Activated naive CD4-positive, alpha-beta T cell treated with anti-CD3 and anti-CD28 coated beads, Interleukin-2, amount 50 U/mL, for 16 hours (primary cell): ENCODE results near the gene COQ8B.
A peak's percentile ranks its signal among the peaks of the same experiment; 100 is the strongest.

ENCODE experiments used
- DNase-seq: peaks from one replicate; pipeline ENCODE4 v3.0.0-alpha.2; 2020

COQ8B gene

DNA sequence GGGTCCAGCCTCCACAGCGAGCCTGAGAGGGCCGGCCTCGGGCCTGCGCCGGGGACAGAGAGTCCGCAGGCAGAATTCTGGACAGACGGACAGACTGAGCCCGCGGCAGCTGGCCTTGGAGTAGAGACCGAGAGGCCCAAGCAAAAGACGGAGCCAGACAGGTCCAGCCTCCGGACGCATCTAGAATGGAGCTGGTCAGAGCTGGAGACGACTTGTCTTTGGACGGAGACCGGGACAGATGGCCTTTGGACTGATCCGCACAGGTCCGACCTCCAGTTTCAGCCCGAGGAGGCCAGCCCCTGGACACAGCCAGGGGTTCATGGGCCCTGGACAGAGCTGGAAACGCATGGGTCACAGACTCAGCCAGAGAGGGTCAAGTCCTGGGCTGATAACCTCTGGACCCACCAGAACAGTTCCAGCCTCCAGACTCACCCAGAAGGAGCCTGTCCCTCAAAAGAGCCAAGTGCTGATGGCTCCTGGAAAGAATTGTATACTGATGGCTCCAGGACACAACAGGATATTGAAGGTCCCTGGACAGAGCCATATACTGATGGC, 716 bp upstream of the COQ8B start:
- no peak for DNase-seq

DNA sequence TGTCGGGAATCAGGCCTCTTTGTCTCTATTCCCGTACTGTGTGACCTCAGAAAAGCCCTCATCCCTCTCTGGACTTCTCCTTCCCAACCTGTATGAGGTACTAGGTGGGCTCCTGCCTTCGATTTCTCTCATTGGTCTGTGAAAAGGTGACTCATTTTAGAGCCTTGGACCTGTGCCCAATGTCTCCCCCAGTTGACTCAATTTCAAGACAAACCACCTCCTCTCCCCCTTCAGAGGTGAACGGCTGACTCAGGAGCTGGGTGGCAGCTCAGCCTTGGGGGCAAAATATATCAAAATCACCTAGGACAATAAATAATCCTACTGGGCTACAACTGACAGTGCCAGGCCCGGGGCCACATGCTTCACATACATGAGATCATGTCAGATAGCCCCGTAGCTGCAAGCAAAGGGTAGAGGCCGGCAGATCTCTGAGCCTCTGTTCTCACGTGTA, 630 bp downstream of the COQ8B start:
- peak; percentile 76 for DNase-seq

GRCh38 chr19:40714441-40715299, 2.0 kb downstream of the COQ8B start:
- peak; percentile 93 for DNase-seq

- DNase-seq, result no peak
These were observed 2.7 kb downstream of the COQ8B start for GRCh38 chr19:40713939-40714338.

DNA sequence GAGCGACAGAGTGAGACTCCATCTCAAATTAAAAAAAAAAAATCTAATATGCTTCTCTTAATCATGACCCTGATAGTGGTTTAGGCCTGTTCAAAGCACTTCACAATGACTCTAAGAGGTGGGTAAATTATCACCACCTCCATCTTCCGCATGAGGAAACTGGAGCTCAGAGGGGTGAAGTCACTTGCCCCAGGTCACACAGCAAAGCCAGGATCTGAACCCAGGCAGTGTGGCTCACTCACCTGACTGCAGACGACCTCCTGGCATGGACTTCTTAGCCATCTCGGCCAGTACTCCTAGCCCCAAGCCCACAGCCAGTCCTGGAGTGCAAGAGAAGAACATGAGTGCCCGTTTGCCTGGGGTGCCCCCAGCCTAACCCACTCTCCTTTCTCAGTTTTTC, 6.9 kb downstream of the COQ8B start:
- DNase-seq, result no peak

GRCh38 chr19:40707615-40708014, 9.1 kb downstream of the COQ8B start:
- DNase-seq, result no peak

GRCh38 chr19:40705950-40706619, 10.6 kb downstream of the COQ8B start:
- DNase-seq, result no peak

GRCh38 chr19:40705362-40705651, 11.4 kb downstream of the COQ8B start:
- DNase-seq, result no peak

- DNase-seq, result no peak
These were observed 12.0 kb downstream of the COQ8B start for GRCh38 chr19:40704491-40705361.

- DNase-seq, result no peak
These were observed 13.5 kb downstream of the COQ8B start for GRCh38 chr19:40703029-40703755.

- no peak for DNase-seq
These were observed 14.2 kb downstream of the COQ8B start for GRCh38 chr19:40702337-40703012.

DNA sequence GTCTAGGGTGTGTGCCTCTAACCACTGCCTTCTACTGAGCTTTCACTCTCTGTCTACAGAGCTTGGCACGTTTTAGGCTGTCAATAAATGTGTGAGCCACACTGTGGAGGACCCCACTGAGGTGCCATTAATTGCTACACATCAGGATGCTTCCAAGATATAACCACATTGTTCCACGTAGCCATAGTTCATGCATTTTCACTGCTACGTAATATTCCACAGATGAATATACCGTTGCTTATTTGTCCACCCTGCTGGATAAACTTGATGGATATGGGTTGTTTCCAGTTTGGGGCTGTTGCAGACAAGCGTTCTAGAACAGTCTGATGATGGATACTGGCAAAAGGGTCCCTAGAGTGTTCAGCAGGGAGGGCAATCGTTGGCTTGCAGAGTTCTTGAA, 14.9 kb downstream of the COQ8B start:
- DNase-seq, result no peak

- no peak for DNase-seq
These were observed 16.6 kb downstream of the COQ8B start for GRCh38 chr19:40700083-40700482.

DNA sequence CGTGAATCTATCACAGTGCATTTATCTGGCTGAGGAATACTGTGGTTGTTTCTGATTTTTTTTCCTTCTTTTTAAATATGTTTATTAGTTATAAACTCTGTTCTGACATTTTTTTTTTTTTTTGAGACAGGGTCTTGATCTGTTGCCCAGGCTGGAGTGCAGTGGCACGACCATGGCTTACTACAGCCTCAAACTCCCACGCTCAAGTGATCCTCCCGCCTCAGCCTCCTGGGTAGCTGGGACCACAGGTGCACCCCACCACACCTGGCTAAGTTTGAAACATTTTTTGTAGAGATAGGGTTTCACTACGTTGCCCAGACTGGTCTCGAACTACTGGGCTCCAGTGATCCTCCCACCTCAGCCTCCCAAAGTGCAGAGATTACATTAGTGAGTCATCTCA, 19.7 kb downstream of the COQ8B start:
- DNase-seq, result no peak

DNA sequence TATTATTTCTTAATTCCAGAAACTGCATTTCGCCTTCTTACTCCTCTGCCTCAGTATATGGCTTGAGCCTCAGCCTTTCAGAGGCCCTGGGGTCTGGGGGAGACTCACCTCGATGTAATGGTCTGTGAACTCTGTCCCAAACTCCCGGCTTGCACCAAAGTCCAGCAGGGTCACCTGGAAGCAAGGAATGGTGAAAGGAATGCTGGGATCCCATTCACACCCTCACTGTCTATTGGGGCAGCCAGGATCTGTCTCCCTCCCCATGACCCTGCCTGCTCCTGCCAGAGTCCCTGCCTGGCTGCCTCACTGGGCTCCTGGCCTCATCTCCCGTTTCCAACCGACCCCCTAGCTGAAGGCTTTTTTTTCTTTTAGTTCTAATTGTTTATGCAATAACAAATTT, 20.8 kb downstream of the COQ8B start:
- DNase-seq, result no peak

GRCh38 chr19:40693896-40694295, 22.8 kb downstream of the COQ8B start:
- DNase-seq, result no peak

DNA sequence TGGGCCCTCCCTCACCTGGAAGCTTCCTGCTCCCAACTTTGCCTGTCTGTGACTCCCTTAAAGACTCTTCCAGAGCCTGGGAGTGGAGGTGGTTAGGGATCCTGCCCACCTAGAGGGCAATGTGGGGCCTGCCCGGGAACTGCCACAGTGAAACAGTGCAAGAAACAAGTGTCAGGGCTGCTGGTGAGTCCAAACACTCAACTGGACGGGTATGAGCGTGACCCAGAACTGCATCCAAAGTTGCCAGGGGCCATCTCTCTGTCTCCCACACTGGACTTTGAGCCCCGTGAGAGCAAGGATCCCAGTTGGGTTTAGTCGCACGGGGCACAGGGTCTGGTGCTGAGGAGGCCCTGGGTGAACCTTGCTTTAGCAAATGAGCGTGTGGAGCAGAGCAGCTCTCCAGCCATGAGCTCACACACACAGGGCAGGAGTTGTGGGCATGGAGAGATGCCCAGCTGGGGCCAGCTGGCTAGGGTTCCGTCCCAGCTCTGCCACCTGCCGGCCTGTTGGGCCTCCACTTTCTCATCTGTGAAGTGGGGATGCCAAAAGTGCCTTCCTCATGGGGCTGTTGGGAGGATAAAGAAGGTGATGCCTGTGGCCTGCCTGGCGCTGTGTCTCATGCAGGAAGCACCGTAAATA, 23.4 kb downstream of the COQ8B start:
- no peak for DNase-seq

- no peak for DNase-seq
These were observed 24.5 kb downstream of the COQ8B start for GRCh38 chr19:40692212-40692551.

GRCh38 chr19:40691421-40692211, 25.1 kb downstream of the COQ8B start:
- no peak for DNase-seq

DNA sequence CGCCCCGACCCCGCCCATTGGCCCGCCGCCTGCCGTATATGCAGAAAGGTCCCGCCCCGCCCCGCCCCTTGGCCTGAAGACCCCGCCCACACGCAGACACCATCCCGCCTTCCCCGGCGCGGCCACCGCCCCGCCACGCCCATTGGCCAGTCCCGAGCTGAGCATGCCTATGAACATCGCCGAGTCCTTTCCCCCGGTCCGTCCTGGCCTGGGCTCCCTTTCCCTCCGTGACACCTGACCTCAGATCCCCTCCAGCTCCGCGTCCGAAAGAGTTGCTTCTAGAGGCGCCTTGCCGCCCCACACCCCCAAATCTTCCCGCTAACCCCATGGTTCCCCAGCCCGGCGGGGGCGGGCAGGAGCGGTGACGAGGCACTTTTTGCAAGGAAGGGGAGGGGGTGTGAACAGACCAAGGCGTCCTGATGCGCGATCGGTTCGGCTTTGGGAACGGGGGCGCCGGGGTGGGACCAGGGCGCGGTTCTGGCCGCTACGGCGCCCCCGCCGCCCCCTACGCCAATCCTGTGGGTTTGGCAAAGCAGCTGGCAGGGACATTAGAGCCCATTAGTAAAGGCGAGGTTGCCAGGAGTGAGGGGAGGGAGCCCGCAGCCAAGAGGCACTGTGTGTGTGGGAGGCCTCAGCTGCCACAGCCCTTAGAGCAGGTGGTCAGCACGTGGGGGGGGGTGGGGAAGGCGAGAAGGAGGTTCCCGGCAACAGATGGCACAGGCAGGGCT, 25.8 kb downstream of the COQ8B start:
- DNase-seq, result peak; percentile 86
